ENCODE data around the gene SPNS3.

DNA sequence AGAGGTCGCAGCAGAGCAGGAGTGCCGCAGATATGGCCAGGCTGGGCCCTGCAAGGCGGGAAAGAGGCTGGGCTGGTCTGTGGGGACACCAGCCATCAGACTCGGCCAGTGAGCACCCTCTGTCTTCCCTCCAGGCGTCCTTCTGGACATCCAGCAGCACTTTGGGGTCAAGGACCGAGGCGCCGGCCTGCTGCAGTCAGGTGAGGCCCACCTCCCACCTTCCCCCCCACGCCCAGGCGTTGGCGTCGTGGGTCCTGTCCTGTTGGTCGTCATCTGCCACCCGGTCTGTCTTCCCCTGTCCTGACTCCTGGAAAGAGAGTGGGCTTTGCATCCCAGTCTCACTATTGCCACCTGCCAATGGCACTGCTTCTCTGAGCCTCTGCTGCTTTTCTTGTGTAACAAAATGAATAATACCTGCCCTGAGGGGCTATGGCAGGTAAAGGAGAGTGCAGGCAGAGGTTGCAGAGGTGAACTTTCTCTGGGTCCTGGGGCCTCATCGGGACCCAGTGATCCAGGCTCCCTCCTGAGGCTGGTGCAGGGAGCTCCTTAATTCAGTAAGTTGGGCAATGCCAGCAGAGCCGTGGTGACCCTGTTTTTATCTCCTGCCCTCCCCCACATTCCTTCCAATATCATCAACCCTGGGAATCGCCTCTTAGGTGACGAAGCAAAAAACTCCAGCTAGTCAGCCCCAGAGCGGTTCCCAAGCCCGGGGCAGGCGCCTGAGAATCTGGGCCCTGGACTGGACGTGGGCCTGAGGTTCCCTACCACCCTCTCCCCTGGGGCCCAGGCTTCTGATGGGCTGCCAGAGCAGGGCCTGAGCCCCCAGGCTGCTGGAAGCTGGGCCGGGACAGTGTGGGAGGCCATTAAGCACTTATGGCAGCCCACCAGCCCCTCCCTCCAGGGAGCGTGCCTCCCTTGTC is 79.6 kb downstream of the SPNS3 start:
- TF ChIP-seq CTCF (IDR thresholded peaks at IDR 0.05; ENCODE audit: low read length), result no peak
- TF ChIP-seq EZH2 (IDR thresholded peaks at IDR 0.05; ENCODE audit: borderline replicate concordance, low read length), result no peak

Data from OCI-LY1 (cell line).